ENCODE results near the gene VILL.

VILL gene

GRCh38 chr3:37984596-37984995 lies 6.0 kb upstream of the VILL start:
- no peaks in the 10 kb centered on the region for H3K27me3 ChIP-seq (replicated peaks; ENCODE audit: insufficient read depth, low read length)
- no peaks in the 10 kb centered on the region for H3K36me3 ChIP-seq (replicated peaks; ENCODE audit: insufficient read depth, low read length)
- no peak for TF ChIP-seq EZH2 (optimal IDR thresholded peaks at IDR 0.05; ENCODE audit: low read depth, low read length)
- TF ChIP-seq CTCF (IDR thresholded peaks at IDR 0.05; ENCODE audit: low read length): no peak
- TF ChIP-seq EZH2phosphoT487 (IDR thresholded peaks at IDR 0.05; ENCODE audit: low read length): no peak
- H3F3A ChIP-seq (ENCODE audit: insufficient read depth, low read length): no peaks in the 10 kb centered on the region
- no peaks in the 10 kb centered on the region for H3K79me2 ChIP-seq (ENCODE audit: low read length)
- H3K9ac ChIP-seq (ENCODE audit: low read length): no peak overlapping the region
- no peaks in the 10 kb centered on the region for H3K9me2 ChIP-seq (replicated peaks; ENCODE audit: insufficient read depth, low read length)
- DNase-seq: no peak
- no peak overlapping the region for H3K4me3 ChIP-seq (ENCODE audit: low read length)
- H2AFZ ChIP-seq (ENCODE audit: low read length): no peak overlapping the region
- H3K27ac ChIP-seq (ENCODE audit: low read length): no peak overlapping the region
- H3K9me3 ChIP-seq (replicated peaks; ENCODE audit: insufficient read depth, low read length): no peaks in the 10 kb centered on the region
- no peak overlapping the region for H3K4me2 ChIP-seq (ENCODE audit: low read depth, low read length)
- no peaks in the 10 kb centered on the region for H3K4me1 ChIP-seq (ENCODE audit: low read length)
- no peaks in the 10 kb centered on the region for H4K20me1 ChIP-seq (ENCODE audit: insufficient read depth, low read length)

DNA sequence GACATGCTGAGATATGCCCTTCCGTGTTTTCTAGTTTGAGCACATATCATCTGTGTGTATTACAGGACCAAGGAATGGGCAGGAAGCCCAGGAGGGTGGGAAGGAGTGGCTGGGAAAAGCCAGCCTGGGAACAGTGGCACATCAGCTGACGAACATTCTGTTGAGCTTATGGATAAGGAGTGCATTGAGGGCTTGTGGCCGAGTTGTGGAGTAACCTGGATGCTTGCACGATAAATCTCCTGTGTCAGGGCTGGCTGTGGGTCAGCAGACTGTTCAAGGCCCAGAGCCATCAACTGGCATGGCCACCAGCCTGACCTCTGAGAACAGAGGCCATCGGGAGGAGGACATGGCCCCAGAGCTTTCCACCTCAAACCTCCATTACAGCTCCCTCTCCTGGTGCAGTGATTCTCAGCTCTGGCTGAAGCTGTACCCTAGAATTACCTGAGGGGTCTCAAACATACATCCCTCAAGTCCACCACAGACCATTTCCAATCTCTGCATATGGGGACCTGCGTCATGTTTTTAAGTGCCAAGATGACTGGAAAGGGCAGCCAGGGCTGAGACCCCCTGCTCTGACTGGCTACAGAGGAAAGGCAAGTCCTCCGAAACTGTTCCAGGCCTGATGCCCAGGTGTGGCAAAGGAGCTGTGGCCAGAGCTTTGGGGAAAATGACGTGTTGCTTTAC lies 4.8 kb upstream of the VILL start:
- Histone ChIP-seq H3K4me1 (ENCODE audit: low read length) (no peaks in the 10 kb centered on the region), H3K9me3 (replicated peaks; ENCODE audit: insufficient read depth, low read length) (no peaks in the 10 kb centered on the region), H3F3A (ENCODE audit: insufficient read depth, low read length) (no peaks in the 10 kb centered on the region), H3K79me2 (ENCODE audit: low read length) (no peaks in the 10 kb centered on the region), H3K4me3 (ENCODE audit: low read length) (no peak overlapping the region), H3K27me3 (replicated peaks; ENCODE audit: insufficient read depth, low read length) (no peaks in the 10 kb centered on the region), H3K4me2 (ENCODE audit: low read depth, low read length) (no peak overlapping the region), H3K36me3 (replicated peaks; ENCODE audit: insufficient read depth, low read length) (no peaks in the 10 kb centered on the region), H4K20me1 (ENCODE audit: insufficient read depth, low read length) (no peaks in the 10 kb centered on the region), H2AFZ (ENCODE audit: low read length) (no peak overlapping the region), H3K9me2 (replicated peaks; ENCODE audit: insufficient read depth, low read length) (no peaks in the 10 kb centered on the region), H3K27ac (ENCODE audit: low read length) (no peak overlapping the region), H3K9ac (ENCODE audit: low read length) (no peak overlapping the region)
- DNase-seq: no peak
- no peak for TF ChIP-seq EZH2 (optimal IDR thresholded peaks at IDR 0.05; ENCODE audit: low read depth, low read length)

GRCh38 chr3:37986479-37987314 lies 3.9 kb upstream of the VILL start:
- Histone ChIP-seq H4K20me1 (ENCODE audit: insufficient read depth, low read length) (no peaks in the 10 kb centered on the region), H3K27me3 (replicated peaks; ENCODE audit: insufficient read depth, low read length) (no peaks in the 10 kb centered on the region), H3K4me2 (ENCODE audit: low read depth, low read length) (no peak overlapping the region), H3F3A (ENCODE audit: insufficient read depth, low read length) (no peaks in the 10 kb centered on the region), H3K27ac (ENCODE audit: low read length) (no peak overlapping the region), H3K36me3 (replicated peaks; ENCODE audit: insufficient read depth, low read length) (no peaks in the 10 kb centered on the region), H2AFZ (ENCODE audit: low read length) (no peak overlapping the region), H3K9me2 (replicated peaks; ENCODE audit: insufficient read depth, low read length) (no peaks in the 10 kb centered on the region), H3K79me2 (ENCODE audit: low read length) (no peaks in the 10 kb centered on the region), H3K4me3 (ENCODE audit: low read length) (no peak overlapping the region), H3K4me1 (ENCODE audit: low read length) (no peaks in the 10 kb centered on the region), H3K9me3 (replicated peaks; ENCODE audit: insufficient read depth, low read length) (no peaks in the 10 kb centered on the region), H3K9ac (ENCODE audit: low read length) (no peak overlapping the region)
- no peak for TF ChIP-seq EZH2phosphoT487 (IDR thresholded peaks at IDR 0.05; ENCODE audit: low read length)
- no peak for TF ChIP-seq EZH2 (optimal IDR thresholded peaks at IDR 0.05; ENCODE audit: low read depth, low read length)
- no peak for TF ChIP-seq CTCF (IDR thresholded peaks at IDR 0.05; ENCODE audit: low read length)
- no peak for DNase-seq

GRCh38 chr3:37987315-37987697 lies 3.3 kb upstream of the VILL start:
- H3K4me3 ChIP-seq (ENCODE audit: low read length): no peak overlapping the region
- DNase-seq: no peak
- H3K9me2 ChIP-seq (replicated peaks; ENCODE audit: insufficient read depth, low read length): no peaks in the 10 kb centered on the region
- H3K36me3 ChIP-seq (replicated peaks; ENCODE audit: insufficient read depth, low read length): no peaks in the 10 kb centered on the region
- no peak for TF ChIP-seq CTCF (IDR thresholded peaks at IDR 0.05; ENCODE audit: low read length)
- TF ChIP-seq EZH2phosphoT487 (IDR thresholded peaks at IDR 0.05; ENCODE audit: low read length): no peak
- no peak for TF ChIP-seq EZH2 (optimal IDR thresholded peaks at IDR 0.05; ENCODE audit: low read depth, low read length)
- no peak overlapping the region for H3K9ac ChIP-seq (ENCODE audit: low read length)
- no peak overlapping the region for H3K4me2 ChIP-seq (ENCODE audit: low read depth, low read length)
- no peaks in the 10 kb centered on the region for H3K9me3 ChIP-seq (replicated peaks; ENCODE audit: insufficient read depth, low read length)
- H3F3A ChIP-seq (ENCODE audit: insufficient read depth, low read length): no peaks in the 10 kb centered on the region
- no peaks in the 10 kb centered on the region for H3K4me1 ChIP-seq (ENCODE audit: low read length)
- no peak overlapping the region for H3K27ac ChIP-seq (ENCODE audit: low read length)
- H2AFZ ChIP-seq (ENCODE audit: low read length): no peak overlapping the region
- H3K79me2 ChIP-seq (ENCODE audit: low read length): no peaks in the 10 kb centered on the region
- H3K27me3 ChIP-seq (replicated peaks; ENCODE audit: insufficient read depth, low read length): no peaks in the 10 kb centered on the region
- H4K20me1 ChIP-seq (ENCODE audit: insufficient read depth, low read length): no peaks in the 10 kb centered on the region
